Neural cell (in vitro differentiated cells): Measurements from ENCODE around the gene ATP2B2.

Experiments
- EP300 ChIP-seq: fragments of 450-650 bp; conservative IDR thresholded peaks from 2 replicates; pipeline ENCODE4 v1.6.1; 2014; ENCODE audit warnings: antibody characterized with exemption, mild to moderate bottlenecking, moderate library complexity; ENCODE audit not compliant: poor library complexity, severe bottlenecking
- EZH2 ChIP-seq: fragments of 200-600, 300-800 bp; shearing (Covaris generic), sonication (generic); IDR thresholded peaks from 2 replicates; pipeline ENCODE4 v1.6.1; 2014; ENCODE audit warnings: antibody characterized with exemption, low read length, borderline replicate concordance, mild to moderate bottlenecking; ENCODE audit not compliant: insufficient read depth, poor library complexity, severe bottlenecking
- MXI1 ChIP-seq: fragments of 450-650 bp; conservative IDR thresholded peaks from 2 replicates; pipeline ENCODE4 v1.6.1; 2014; ENCODE audit warnings: antibody characterized with exemption, mild to moderate bottlenecking; ENCODE audit not compliant: poor library complexity, severe bottlenecking
- POLR2AphosphoS5 ChIP-seq: IDR thresholded peaks from 2 replicates; pipeline ENCODE4 v1.6.1; 2012
- RAD21 ChIP-seq: fragments of 450-650 bp; conservative IDR thresholded peaks from 2 replicates; pipeline ENCODE4 v1.6.1; 2014; ENCODE audit warnings: antibody characterized with exemption, mild to moderate bottlenecking, moderate library complexity
- SMC3 ChIP-seq: fragments of 450-650 bp; conservative IDR thresholded peaks from 2 replicates; pipeline ENCODE4 v1.6.1; 2014; ENCODE audit warnings: antibody characterized with exemption, mild to moderate bottlenecking, moderate library complexity; ENCODE audit not compliant: poor library complexity
- TAF1 ChIP-seq: IDR thresholded peaks from 2 replicates; pipeline ENCODE4 v1.6.1; 2012; ENCODE audit warnings: low read depth
- TF ChIP-seq, protein P1 (sequence below): fragments of 450-650 bp; IDR thresholded peaks from 2 replicates; pipeline ENCODE4 v1.5.1; 2014; ENCODE audit warnings: antibody characterized with exemption, mild to moderate bottlenecking, moderate library complexity; ENCODE audit not compliant: poor library complexity, severe bottlenecking
- TF ChIP-seq, protein P2 (sequence below): IDR thresholded peaks from 2 replicates; pipeline ENCODE4 v1.6.1; 2012; ENCODE audit warnings: borderline replicate concordance

DNA sequence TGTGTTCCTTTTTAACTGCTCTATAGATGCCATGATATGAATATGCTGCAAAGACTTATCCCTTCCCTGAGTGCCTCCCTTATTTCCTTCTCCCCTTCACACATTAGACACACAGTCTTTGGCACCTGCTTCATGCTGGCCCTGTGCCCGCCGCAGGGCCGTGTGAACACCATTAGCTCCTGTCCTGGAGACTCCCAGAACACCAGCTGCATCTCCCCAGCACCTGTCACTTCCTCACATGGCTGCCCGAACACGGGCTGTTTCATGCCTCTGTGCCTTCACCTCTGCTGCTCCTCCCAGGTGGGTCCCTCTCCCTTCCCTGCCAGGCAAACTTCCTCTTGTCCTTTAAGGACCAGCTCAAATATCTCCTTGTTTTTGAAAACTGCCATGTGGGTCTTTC is 144.0 kb downstream of the ATP2B2 start:
- TF ChIP-seq, protein P1, sequence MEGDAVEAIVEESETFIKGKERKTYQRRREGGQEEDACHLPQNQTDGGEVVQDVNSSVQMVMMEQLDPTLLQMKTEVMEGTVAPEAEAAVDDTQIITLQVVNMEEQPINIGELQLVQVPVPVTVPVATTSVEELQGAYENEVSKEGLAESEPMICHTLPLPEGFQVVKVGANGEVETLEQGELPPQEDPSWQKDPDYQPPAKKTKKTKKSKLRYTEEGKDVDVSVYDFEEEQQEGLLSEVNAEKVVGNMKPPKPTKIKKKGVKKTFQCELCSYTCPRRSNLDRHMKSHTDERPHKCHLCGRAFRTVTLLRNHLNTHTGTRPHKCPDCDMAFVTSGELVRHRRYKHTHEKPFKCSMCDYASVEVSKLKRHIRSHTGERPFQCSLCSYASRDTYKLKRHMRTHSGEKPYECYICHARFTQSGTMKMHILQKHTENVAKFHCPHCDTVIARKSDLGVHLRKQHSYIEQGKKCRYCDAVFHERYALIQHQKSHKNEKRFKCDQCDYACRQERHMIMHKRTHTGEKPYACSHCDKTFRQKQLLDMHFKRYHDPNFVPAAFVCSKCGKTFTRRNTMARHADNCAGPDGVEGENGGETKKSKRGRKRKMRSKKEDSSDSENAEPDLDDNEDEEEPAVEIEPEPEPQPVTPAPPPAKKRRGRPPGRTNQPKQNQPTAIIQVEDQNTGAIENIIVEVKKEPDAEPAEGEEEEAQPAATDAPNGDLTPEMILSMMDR: no peak
- TF ChIP-seq POLR2AphosphoS5 (no peak), MXI1 (no peak), EZH2 (no peak), TAF1 (no peak), EP300 (no peak), RAD21 (no peak), SMC3 (no peak)
- TF ChIP-seq, protein P2, sequence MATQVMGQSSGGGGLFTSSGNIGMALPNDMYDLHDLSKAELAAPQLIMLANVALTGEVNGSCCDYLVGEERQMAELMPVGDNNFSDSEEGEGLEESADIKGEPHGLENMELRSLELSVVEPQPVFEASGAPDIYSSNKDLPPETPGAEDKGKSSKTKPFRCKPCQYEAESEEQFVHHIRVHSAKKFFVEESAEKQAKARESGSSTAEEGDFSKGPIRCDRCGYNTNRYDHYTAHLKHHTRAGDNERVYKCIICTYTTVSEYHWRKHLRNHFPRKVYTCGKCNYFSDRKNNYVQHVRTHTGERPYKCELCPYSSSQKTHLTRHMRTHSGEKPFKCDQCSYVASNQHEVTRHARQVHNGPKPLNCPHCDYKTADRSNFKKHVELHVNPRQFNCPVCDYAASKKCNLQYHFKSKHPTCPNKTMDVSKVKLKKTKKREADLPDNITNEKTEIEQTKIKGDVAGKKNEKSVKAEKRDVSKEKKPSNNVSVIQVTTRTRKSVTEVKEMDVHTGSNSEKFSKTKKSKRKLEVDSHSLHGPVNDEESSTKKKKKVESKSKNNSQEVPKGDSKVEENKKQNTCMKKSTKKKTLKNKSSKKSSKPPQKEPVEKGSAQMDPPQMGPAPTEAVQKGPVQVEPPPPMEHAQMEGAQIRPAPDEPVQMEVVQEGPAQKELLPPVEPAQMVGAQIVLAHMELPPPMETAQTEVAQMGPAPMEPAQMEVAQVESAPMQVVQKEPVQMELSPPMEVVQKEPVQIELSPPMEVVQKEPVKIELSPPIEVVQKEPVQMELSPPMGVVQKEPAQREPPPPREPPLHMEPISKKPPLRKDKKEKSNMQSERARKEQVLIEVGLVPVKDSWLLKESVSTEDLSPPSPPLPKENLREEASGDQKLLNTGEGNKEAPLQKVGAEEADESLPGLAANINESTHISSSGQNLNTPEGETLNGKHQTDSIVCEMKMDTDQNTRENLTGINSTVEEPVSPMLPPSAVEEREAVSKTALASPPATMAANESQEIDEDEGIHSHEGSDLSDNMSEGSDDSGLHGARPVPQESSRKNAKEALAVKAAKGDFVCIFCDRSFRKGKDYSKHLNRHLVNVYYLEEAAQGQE: no peak
